22Rv1 (cell line): Measurements from ENCODE around the gene PFDN2.

Source experiments
- H3K27ac ChIP-seq: fragments of 450-650 bp; 2 replicates; pipeline ENCODE4 v1.5.1; 2017
- ZFX ChIP-seq: fragments of 450-650 bp; IDR thresholded peaks from 2 replicates; pipeline ENCODE4 v1.6.1; 2017; ENCODE audit warnings: antibody characterized with exemption, borderline replicate concordance
- TF ChIP-seq, protein P1 (sequence below): fragments of 450-650 bp; IDR thresholded peaks from 2 replicates; pipeline ENCODE4 v1.5.1; 2017; ENCODE audit warnings: mild to moderate bottlenecking

Gene PFDN2

DNA sequence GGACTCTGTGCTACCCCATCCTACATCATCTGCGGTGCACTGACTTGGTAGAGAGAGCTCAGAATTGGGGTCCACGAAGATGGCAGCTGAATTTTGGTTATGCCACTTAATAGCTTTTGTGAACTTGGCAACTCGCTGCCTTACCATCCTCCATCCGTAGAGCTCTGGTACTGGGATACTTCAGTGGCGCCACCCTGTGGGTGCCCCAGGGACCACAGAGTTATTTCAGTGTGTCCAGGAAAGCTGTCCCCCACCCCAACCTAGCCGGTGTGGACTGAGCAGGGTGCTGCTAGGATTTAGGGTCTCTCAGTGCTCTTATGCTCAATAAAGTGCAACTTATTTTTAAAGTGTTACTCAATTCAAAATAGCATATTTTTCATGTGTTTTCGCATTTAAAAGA lies 63.0 kb downstream of the PFDN2 start:
- H3K27ac ChIP-seq: no peak overlapping the region
- TF ChIP-seq, protein P1, sequence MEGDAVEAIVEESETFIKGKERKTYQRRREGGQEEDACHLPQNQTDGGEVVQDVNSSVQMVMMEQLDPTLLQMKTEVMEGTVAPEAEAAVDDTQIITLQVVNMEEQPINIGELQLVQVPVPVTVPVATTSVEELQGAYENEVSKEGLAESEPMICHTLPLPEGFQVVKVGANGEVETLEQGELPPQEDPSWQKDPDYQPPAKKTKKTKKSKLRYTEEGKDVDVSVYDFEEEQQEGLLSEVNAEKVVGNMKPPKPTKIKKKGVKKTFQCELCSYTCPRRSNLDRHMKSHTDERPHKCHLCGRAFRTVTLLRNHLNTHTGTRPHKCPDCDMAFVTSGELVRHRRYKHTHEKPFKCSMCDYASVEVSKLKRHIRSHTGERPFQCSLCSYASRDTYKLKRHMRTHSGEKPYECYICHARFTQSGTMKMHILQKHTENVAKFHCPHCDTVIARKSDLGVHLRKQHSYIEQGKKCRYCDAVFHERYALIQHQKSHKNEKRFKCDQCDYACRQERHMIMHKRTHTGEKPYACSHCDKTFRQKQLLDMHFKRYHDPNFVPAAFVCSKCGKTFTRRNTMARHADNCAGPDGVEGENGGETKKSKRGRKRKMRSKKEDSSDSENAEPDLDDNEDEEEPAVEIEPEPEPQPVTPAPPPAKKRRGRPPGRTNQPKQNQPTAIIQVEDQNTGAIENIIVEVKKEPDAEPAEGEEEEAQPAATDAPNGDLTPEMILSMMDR: 0 out of 2 replicates have a peak, but pooled peaks have one; percentile 14
- TF ChIP-seq ZFX: no peak

DNA sequence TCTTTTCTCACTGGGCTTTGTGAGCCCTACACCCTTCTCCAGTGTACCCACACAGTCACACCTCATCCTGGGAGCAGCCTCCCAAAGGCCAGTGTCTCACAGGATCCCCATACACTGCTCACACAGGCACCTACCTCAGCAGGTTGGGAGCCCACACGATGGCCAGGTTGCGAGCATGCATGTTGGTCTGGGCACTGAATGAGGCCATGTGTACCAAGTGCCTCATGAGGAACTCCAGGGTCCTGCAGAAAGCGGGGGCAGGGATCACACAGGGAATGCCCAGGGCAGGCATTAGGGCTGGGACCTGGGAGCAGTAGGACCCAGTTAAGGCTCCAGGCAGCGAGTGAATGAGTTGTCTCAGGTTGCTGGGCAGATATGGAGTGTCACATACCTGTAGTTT lies 63.6 kb downstream of the PFDN2 start:
- H3K27ac ChIP-seq: no peak overlapping the region
- TF ChIP-seq, protein P1: no peak
- TF ChIP-seq ZFX: no peak

DNA sequence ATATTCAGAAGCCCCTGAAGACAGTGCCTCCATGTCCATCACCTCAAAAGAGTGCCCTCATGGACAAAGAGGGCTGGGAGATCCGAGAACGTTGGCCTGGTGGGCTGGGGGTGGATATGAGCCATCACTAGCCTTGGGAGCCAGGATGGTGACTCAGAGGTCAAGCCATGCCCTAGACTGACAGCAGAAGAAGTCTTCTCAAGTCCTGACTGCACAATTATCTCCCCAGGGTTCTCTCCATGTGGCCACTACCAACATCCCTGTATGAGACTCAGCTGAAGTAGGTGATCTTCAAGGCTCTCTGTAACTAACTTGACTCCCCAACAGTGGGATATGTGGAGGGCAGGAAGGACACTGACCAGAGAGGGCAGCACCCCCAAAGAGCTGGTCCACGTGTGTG lies 64.9 kb downstream of the PFDN2 start:
- TF ChIP-seq, protein P1: no peak
- TF ChIP-seq ZFX: no peak
- no peak overlapping the region for H3K27ac ChIP-seq

DNA sequence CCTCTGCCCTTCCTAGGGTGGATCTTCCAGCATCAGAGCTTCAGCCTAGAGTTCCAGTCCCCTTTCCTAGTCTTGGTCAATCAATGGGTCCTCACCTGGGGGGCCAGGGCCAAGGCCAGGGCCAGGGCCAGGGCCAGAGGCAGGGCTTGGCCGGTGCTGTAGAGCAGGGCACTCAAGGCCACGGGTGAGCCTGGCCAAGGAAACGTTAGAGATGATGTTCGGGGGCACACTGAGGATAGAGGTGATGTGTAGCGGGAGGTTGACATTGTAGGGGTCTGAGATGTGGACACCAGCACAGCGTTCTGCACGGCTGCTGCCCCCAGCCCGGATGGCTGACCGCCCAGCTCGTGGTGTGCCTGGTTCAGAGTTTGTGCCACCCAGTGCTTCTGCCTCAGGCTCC lies 66.6 kb downstream of the PFDN2 start:
- TF ChIP-seq ZFX: no peak
- TF ChIP-seq, protein P1: no peak
- no peak overlapping the region for H3K27ac ChIP-seq
